Tibial artery (tissue), 4 donors: Measurements from ENCODE around the gene OSBPL6.

Experiments used
- DNase-seq, 2 donors: peaks; one replicate each; pipeline ENCODE4 v3.0.0-alpha.2; 2019
- H3K27ac ChIP-seq, 2 donors: fragments of 200-600 bp; sonication (generic) in 1 of 2; 1 replicate in 1 of 2; 2 replicates in 1 of 2; pipeline ENCODE4 v1.5.1; 2018 to 2019; ENCODE audit warnings: mild to moderate bottlenecking in 1 of 2
- H3K27me3 ChIP-seq, 2 donors: fragments of 200-600 bp; sonication (generic) in 1 of 2; one replicate each; pipeline versions ENCODE4 v1.5.1 to v1.6.0; 2016 to 2019
- H3K36me3 ChIP-seq, 3 donors: fragments of 200-600 bp; sonication (generic) in 2 of 3; one replicate each; pipeline ENCODE4 v1.5.1; 2016 to 2019; ENCODE audit warnings: mild to moderate bottlenecking in 2 of 3
- H3K4me1 ChIP-seq, 4 donors: fragments of 200-600 bp; sonication (generic) in 2 of 4; 1 replicate in 3 of 4; 2 replicates in 1 of 4; pipeline ENCODE4 v1.5.1; 2016 to 2019
- H3K4me3 ChIP-seq, 2 donors: fragments of 200-600 bp; sonication (generic) in 1 of 2; 1 replicate in 1 of 2; 2 replicates in 1 of 2; pipeline ENCODE4 v1.5.1; 2018 to 2019; ENCODE audit warnings: mild to moderate bottlenecking in 2 of 2
- H3K9me3 ChIP-seq, 3 donors: fragments of 200-600 bp; sonication (generic) in 1 of 3; one replicate each; pipeline ENCODE4 v1.5.1; 2016 to 2019
- intact Hi-C: fragments of 100-400 bp; cut with DNase I; formaldehyde crosslinking; loops from one replicate; pipeline ENCODE4 v1.15.0; 2023; ENCODE audit warnings: low total_unique reads
- TF ChIP-seq, protein P1 (sequence below), 2 experiments: fragments of 200-600 bp in 1 of 2; fragments of 450-650 bp in 1 of 2; IDR thresholded peaks; one replicate each; pipeline ENCODE4 v1.5.1; 2017 to 2019; ENCODE audit warnings: antibody characterized with exemption in 2 of 2, mild to moderate bottlenecking in 1 of 2, moderate library complexity in 1 of 2

The OSBPL6 gene

DNA sequence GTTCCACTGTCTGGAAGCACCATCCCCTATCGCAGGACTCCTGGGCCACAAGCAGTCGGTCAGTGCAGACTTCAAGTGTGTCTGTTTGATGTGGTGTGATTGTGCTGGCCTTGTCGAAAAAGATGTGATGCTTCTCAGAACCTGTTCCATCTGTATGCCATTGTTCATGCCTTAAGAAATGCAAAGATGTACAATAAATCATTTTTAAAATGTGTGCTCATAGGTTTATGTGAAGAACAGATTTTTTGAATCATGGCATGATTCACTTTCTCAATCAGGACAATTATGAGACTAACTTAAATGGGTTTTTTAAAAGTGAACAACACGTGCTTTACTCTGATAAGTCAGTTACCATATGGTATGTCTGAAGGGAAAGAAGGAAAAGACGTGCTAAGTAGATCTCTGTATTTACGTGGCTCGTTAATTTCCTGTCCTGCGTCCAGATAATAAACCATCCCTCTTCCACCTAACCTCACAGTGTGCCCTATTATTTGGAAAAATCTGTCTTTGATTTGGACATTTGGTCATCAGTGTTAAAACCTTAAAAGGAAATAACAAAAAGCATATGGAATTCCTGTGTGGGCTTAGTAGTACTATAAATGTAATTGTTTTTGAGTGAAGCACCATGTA is 201.7 kb downstream of the OSBPL6 start:
- no peaks in the 10 kb centered on the region for H3K9me3 ChIP-seq
- H3K27ac ChIP-seq = no peak overlapping the region
- no peaks in the 10 kb centered on the region for H3K27me3 ChIP-seq
- H3K4me1 ChIP-seq = no peaks in the 10 kb centered on the region
- no peak overlapping the region for H3K4me3 ChIP-seq
- intact Hi-C loops = no loop called here
- no peak for DNase-seq
- TF ChIP-seq, protein P1, sequence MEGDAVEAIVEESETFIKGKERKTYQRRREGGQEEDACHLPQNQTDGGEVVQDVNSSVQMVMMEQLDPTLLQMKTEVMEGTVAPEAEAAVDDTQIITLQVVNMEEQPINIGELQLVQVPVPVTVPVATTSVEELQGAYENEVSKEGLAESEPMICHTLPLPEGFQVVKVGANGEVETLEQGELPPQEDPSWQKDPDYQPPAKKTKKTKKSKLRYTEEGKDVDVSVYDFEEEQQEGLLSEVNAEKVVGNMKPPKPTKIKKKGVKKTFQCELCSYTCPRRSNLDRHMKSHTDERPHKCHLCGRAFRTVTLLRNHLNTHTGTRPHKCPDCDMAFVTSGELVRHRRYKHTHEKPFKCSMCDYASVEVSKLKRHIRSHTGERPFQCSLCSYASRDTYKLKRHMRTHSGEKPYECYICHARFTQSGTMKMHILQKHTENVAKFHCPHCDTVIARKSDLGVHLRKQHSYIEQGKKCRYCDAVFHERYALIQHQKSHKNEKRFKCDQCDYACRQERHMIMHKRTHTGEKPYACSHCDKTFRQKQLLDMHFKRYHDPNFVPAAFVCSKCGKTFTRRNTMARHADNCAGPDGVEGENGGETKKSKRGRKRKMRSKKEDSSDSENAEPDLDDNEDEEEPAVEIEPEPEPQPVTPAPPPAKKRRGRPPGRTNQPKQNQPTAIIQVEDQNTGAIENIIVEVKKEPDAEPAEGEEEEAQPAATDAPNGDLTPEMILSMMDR (IDR thresholded peaks at IDR 0.05) = no peak
- H3K36me3 ChIP-seq = no peaks in the 10 kb centered on the region

DNA sequence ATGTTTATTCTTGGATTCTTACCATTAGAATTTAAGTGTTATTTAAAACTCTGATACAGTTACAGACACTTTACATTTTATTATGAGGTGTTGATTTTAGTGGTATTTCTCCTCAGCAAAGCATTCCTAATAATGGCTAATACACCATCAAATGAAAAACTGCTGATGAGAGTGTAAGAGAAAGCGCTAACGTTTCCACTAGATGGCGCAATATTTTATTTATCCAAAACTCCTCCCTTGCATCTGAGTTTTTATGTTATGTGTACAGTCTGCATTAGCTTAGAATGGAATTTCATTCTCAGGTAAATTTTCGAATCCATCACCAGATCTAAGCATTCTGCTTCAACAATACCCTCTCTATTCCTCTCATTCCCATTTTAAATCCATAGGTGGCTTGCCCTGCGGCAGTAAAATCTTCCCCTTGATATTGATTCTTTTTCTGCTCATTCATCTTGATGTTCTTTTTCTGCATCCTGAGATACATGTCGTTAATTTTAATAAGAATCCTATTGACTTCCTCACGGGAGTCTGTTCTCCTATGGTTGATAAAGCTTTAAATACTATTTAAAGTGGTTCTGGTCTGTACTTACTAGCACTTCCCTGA is 202.8 kb downstream of the OSBPL6 start:
- no peak overlapping the region for H3K27ac ChIP-seq
- no peaks in the 10 kb centered on the region for H3K4me1 ChIP-seq
- TF ChIP-seq, protein P1 (IDR thresholded peaks at IDR 0.05) = peak; percentile 52 to 62
- intact Hi-C loops = no loop called here
- no peak for DNase-seq
- no peaks in the 10 kb centered on the region for H3K36me3 ChIP-seq
- H3K27me3 ChIP-seq = no peaks in the 10 kb centered on the region
- H3K9me3 ChIP-seq = no peaks in the 10 kb centered on the region
- H3K4me3 ChIP-seq = no peak overlapping the region

DNA sequence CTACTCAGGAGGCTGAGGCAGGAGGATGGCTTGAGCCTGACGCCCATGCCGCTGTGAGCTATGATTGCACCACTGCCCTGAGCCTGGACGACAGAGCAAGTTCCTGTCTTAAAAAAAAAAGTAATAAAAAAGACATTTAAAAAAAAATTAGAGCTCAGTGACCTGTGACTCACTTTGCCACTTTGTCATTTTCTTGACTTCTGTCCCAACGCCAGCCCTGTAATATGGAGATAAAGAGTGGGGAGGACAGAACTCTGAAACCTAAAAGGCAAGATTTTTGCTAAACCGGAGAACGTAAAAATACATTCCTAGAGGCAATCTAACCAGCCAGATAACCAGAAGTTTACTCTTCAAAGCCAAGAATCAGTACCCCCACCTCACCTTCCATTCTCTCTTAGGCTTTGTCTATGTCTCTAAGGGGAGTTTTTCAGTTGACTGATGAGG is 207.7 kb downstream of the OSBPL6 start:
- DNase-seq = no peak
- H3K9me3 ChIP-seq = no peaks in the 10 kb centered on the region
- intact Hi-C loops = no loop called here
- H3K36me3 ChIP-seq = no peaks in the 10 kb centered on the region
- no peak overlapping the region for H3K4me3 ChIP-seq
- peaks cover 0 to 3% (median 0%) of the 10 kb centered on the region in 4 donors for H3K4me1 ChIP-seq
- H3K27ac ChIP-seq = no peak overlapping the region
- TF ChIP-seq, protein P1 (IDR thresholded peaks at IDR 0.05) = no peak
- H3K27me3 ChIP-seq = no peaks in the 10 kb centered on the region

DNA sequence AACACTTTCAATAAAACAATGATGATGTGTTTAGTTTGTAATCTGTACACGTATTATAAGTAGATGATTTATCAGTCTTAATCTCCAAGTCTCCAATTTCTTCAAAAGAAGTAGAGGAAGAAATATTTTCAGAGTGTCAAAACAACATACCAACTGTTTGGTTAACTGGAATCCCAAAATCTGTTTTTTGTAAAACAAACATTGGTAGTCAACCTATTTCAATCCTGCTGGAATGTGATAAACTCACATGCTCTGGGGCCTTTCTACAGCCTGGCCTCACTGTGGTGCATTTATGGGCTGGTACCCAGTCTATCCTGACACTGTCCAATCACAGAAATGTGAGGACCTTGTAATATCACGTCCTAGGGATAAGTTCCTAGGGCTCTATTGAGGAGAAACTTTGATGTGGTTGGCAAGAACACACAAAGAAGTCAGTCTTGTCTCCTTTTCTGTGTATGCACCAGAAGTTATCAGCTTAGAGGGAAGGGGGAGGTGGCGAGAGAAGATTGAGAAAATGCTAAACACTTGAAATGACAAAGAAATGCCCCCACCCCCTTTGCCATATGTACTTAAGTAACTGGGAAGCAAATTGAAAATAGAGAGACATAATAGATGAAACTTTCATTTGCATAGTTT is 209.5 kb downstream of the OSBPL6 start:
- Histone ChIP-seq H3K36me3 (no peaks in the 10 kb centered on the region), H3K4me1 (peaks cover 0 to 3% (median 0%) of the 10 kb centered on the region in 4 donors), H3K27me3 (no peaks in the 10 kb centered on the region), H3K27ac (no peak overlapping the region), H3K4me3 (no peak overlapping the region), H3K9me3 (no peaks in the 10 kb centered on the region)
- no peak for DNase-seq
- intact Hi-C loops = no loop called here
- TF ChIP-seq, protein P1 (IDR thresholded peaks at IDR 0.05) = no peak

DNA sequence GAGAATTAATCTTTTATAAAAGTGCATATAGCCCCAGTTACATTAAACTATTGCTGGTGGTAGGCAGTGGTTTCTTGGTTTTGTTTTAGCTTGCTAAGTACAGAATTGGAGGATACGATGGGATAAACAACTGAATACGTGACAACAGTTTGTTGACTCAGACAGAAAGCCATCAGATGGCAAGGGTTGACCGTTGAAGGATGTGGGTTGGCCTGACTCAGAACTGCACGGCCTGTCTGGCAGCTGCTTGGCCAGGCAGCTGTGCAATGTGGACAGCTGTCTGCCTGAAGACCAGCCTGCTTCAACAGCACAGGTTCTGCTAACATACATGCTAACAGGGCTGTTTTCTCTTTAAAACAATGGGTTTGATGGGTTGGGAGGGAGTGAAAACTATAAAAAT is 210.1 kb downstream of the OSBPL6 start:
- H3K27ac ChIP-seq = no peak overlapping the region
- TF ChIP-seq, protein P1 (IDR thresholded peaks at IDR 0.05) = no peak
- intact Hi-C loops = no loop called here
- DNase-seq = no peak
- no peaks in the 10 kb centered on the region for H3K36me3 ChIP-seq
- no peaks in the 10 kb centered on the region for H3K9me3 ChIP-seq
- no peak overlapping the region for H3K4me3 ChIP-seq
- peaks cover 0 to 3% (median 0%) of the 10 kb centered on the region in 4 donors for H3K4me1 ChIP-seq
- H3K27me3 ChIP-seq = no peaks in the 10 kb centered on the region
